NCI-H526 (cell line): ENCODE data around the gene OR52E6.

Source experiments
- DNase-seq, 2 experiments: peaks; one replicate each; lab custom pipeline; 2025; lab: John Stamatoyannopoulos, UW

The OR52E6 gene

GRCh38 chr11:5796541-5796940, 45.2 kb downstream of the OR52E6 start:
- no peak for DNase-seq

- no peak for DNase-seq
These were observed 50.5 kb downstream of the OR52E6 start, which contains the start of gene OR52N1 for GRCh38 chr11:5791165-5791564. OR52N1 (minus strand) TSS chr11:5791265; CDS start chr11:5788816, 2,449 bp downstream.
